MM.1S (cell line): Measurements from ENCODE around the gene SLC30A1.

Source experiments
- DNase-seq: peaks from one replicate; pipeline ENCODE4 v3.0.0-alpha.2; 2015
- H2AFZ ChIP-seq: fragments of 300-600 bp; sonication (generic); 2 replicates; pipeline ENCODE4 v1.6.0; 2016; ENCODE audit warnings: antibody characterized with exemption, low read length
- H3F3A ChIP-seq: fragments of 300-600 bp; sonication (generic); 2 replicates; pipeline ENCODE4 v1.6.1; 2016; ENCODE audit warnings: mild to moderate bottlenecking, antibody characterized with exemption, low read length, moderate library complexity, mixed read lengths; ENCODE audit not compliant: insufficient read depth
- H3K27ac ChIP-seq: fragments of 300-600 bp; sonication (generic); 2 replicates; pipeline ENCODE4 v1.5.1; 2016; ENCODE audit warnings: mild to moderate bottlenecking, low read length
- H3K27me3 ChIP-seq: fragments of 300-600 bp; sonication (generic); replicated peaks from 2 replicates; pipeline ENCODE4 v1.6.0; 2016; ENCODE audit warnings: low read length; ENCODE audit not compliant: insufficient read depth
- H3K36me3 ChIP-seq: fragments of 300-600 bp; sonication (generic); replicated peaks from 2 replicates; pipeline ENCODE4 v1.6.1; 2016; ENCODE audit warnings: mild to moderate bottlenecking, low read length, mixed read lengths; ENCODE audit not compliant: insufficient read depth
- H3K4me1 ChIP-seq: fragments of 300-600 bp; sonication (generic); 2 replicates; pipeline ENCODE4 v1.6.1; 2016; ENCODE audit warnings: low read length, mixed read lengths
- H3K4me2 ChIP-seq: fragments of 300-600 bp; sonication (generic); 2 replicates; pipeline ENCODE4 v1.6.0; 2016; ENCODE audit warnings: low read depth, low read length
- H3K4me3 ChIP-seq: fragments of 300-600 bp; sonication (generic); 2 replicates; pipeline ENCODE4 v1.5.1; 2016; ENCODE audit warnings: low read length, mixed read lengths
- H3K79me2 ChIP-seq: fragments of 300-600 bp; sonication (generic); 2 replicates; pipeline ENCODE4 v1.6.1; 2016; ENCODE audit warnings: mixed run types, low read length, mixed read lengths
- H3K9ac ChIP-seq: fragments of 300-600 bp; sonication (generic); 2 replicates; pipeline ENCODE4 v1.6.1; 2016; ENCODE audit warnings: low read length, mixed read lengths
- H3K9me2 ChIP-seq: fragments of 300-600 bp; sonication (generic); replicated peaks from 2 replicates; pipeline ENCODE4 v1.6.1; 2016; ENCODE audit warnings: mild to moderate bottlenecking, low read length, mixed read lengths; ENCODE audit not compliant: insufficient read depth
- H3K9me3 ChIP-seq: fragments of 300-600 bp; sonication (generic); replicated peaks from 2 replicates; pipeline ENCODE4 v1.6.1; 2016; ENCODE audit warnings: mild to moderate bottlenecking, low read length, mixed read lengths; ENCODE audit not compliant: insufficient read depth
- H4K20me1 ChIP-seq: fragments of 300-600 bp; sonication (generic); 2 replicates; pipeline ENCODE4 v1.6.1; 2016; ENCODE audit warnings: mild to moderate bottlenecking, low read length, moderate library complexity, mixed read lengths; ENCODE audit not compliant: insufficient read depth
- EZH2 ChIP-seq: fragments of 300-600 bp; sonication (generic); optimal IDR thresholded peaks from 2 replicates; pipeline ENCODE3; 2017; ENCODE audit warnings: low read depth, mild to moderate bottlenecking, antibody characterized with exemption, low read length, mixed read lengths
- EZH2phosphoT487 ChIP-seq: fragments of 300-600 bp; sonication (generic); IDR thresholded peaks from 2 replicates; pipeline ENCODE4 v1.6.1; 2018; ENCODE audit warnings: antibody characterized with exemption, low read length
- TF ChIP-seq, protein P1 (sequence below): fragments of 300-600 bp; sonication (generic); IDR thresholded peaks from 2 replicates; pipeline ENCODE4 v1.5.1; 2016; ENCODE audit warnings: antibody characterized with exemption, low read length, mixed read lengths

SLC30A1 gene

DNA sequence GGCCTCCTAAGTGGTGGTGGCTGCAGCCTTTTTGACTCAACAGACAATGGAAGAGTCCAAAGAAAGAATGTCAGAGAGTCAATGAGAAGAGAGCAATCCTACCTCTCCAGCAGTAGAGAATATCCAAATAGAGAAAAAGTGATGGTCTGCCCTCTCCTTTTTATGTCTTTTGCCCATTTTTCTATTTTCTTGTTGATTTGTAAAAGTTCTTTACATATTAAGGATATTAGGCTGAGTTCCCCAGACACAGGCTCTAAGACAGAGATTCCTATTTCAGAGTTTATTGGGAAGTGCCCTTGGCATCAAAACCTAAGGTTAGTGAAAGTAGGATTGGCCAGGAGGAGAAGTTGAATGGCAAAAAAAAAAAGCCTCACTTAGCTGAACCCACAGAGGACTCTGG, 20.3 kb upstream of the SLC30A1 start:
- Histone ChIP-seq H3K4me3 (no peak overlapping the region), H3K36me3 (no peaks in the 10 kb centered on the region), H3K9ac (no peak overlapping the region), H3K27ac (no peak overlapping the region), H3F3A (no peaks in the 10 kb centered on the region), H3K9me2 (no peaks in the 10 kb centered on the region), H3K4me2 (no peak overlapping the region), H3K4me1 (no peaks in the 10 kb centered on the region), H3K27me3 (no peaks in the 10 kb centered on the region), H3K9me3 (no peaks in the 10 kb centered on the region), H2AFZ (no peak overlapping the region), H4K20me1 (no peaks in the 10 kb centered on the region), H3K79me2 (no peaks in the 10 kb centered on the region)
- TF ChIP-seq EZH2 (no peak), EZH2phosphoT487 (no peak)
- TF ChIP-seq, protein P1, sequence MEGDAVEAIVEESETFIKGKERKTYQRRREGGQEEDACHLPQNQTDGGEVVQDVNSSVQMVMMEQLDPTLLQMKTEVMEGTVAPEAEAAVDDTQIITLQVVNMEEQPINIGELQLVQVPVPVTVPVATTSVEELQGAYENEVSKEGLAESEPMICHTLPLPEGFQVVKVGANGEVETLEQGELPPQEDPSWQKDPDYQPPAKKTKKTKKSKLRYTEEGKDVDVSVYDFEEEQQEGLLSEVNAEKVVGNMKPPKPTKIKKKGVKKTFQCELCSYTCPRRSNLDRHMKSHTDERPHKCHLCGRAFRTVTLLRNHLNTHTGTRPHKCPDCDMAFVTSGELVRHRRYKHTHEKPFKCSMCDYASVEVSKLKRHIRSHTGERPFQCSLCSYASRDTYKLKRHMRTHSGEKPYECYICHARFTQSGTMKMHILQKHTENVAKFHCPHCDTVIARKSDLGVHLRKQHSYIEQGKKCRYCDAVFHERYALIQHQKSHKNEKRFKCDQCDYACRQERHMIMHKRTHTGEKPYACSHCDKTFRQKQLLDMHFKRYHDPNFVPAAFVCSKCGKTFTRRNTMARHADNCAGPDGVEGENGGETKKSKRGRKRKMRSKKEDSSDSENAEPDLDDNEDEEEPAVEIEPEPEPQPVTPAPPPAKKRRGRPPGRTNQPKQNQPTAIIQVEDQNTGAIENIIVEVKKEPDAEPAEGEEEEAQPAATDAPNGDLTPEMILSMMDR = no peak
- no peak for DNase-seq

DNA sequence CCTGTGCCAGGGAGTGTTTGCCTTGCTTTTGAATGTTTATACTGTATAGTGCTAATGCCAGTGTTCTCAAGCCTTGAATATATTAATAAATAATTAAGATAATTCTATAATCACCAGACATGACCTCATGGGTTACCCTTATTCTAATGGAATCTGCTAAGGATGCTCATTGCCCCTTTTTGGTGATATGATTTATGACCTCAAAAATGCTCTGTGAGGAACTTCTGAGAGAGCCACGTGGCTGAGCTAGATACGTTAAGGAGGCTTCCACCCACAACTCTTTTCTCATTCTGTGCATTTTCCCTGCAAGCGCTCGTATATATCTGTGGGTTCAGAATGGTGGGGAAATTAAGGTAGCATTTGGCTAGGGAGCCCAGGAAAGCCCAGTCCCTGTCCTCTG, 19.6 kb upstream of the SLC30A1 start:
- Histone ChIP-seq H3K79me2 (no peaks in the 10 kb centered on the region), H3K27me3 (no peaks in the 10 kb centered on the region), H3K36me3 (no peaks in the 10 kb centered on the region), H2AFZ (no peak overlapping the region), H3F3A (no peaks in the 10 kb centered on the region), H3K27ac (no peak overlapping the region), H3K9me3 (no peaks in the 10 kb centered on the region), H3K4me1 (no peaks in the 10 kb centered on the region), H3K9me2 (no peaks in the 10 kb centered on the region), H4K20me1 (no peaks in the 10 kb centered on the region), H3K4me2 (no peak overlapping the region), H3K4me3 (no peak overlapping the region), H3K9ac (no peak overlapping the region)
- no peak for DNase-seq
- TF ChIP-seq EZH2 = no peak
- TF ChIP-seq EZH2phosphoT487 = no peak
- TF ChIP-seq, protein P1 = no peak

DNA sequence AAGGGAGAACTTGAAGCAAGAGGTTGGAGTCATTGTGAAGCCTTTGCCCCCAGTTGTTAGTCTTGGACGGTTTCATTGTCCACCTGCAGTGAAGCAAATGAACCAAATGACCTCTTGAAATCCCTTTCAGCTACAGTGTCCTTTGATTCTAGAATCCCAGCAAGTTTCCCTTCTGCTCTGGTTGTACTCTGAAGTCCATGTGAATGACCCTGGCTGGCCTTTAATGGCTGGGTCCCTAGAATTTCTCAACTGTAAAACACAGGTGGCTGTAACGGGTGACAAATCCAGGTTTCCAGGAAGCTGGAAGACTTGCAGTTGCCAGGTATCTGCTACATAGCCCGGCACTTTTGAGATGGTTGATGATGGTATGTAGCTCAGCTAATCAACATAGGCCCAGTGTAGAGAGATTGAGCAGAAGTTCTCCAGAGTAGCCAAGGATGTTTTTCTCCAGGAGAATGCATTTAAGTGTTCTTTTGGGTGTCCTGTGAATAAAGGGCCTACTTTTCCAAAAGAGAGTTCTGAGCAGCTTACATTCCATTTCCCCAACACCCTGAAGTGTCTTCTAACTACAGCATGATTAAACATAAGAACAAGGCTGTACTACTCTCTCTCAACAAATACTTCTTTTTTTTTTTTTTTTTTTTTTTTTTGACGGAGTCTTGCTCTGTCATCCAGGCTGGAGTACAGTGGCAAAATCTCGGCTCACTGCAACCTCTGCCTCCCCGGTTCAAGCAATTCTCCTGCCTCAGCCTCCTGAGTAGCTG, 17.6 kb upstream of the SLC30A1 start:
- DNase-seq = no peak
- H3K9ac ChIP-seq = no peak overlapping the region
- no peaks in the 10 kb centered on the region for H3K4me1 ChIP-seq

More for the DNA sequence above, 17.6 kb upstream of the SLC30A1 start:
- no peaks in the 10 kb centered on the region for H3K9me3 ChIP-seq
- no peaks in the 10 kb centered on the region for H3K27me3 ChIP-seq
- no peaks in the 10 kb centered on the region for H3K9me2 ChIP-seq
- no peak overlapping the region for H3K27ac ChIP-seq
- H3K4me3 ChIP-seq = no peak overlapping the region
- no peaks in the 10 kb centered on the region for H3K79me2 ChIP-seq
- H2AFZ ChIP-seq = no peak overlapping the region
- H3K36me3 ChIP-seq = no peaks in the 10 kb centered on the region
- no peaks in the 10 kb centered on the region for H4K20me1 ChIP-seq
- TF ChIP-seq EZH2 = no peak
- no peak for TF ChIP-seq EZH2phosphoT487
- TF ChIP-seq, protein P1 = no peak
- H3F3A ChIP-seq = no peaks in the 10 kb centered on the region
- no peak overlapping the region for H3K4me2 ChIP-seq
